Caco-2 (cell line): ENCODE data around the gene RFTN1. TPM values are rescaled to one million over a fixed set of nuclear protein-coding genes. Genes with fewer than 3 reads are reported as not detected.

ENCODE experiments used
- BruUV-seq: library from RNA; stranded (reverse); fragments of 400-500 nt; replicated peaks from 2 replicates; lab custom pipeline; 2021; lab: Mats Ljungman, UMichigan
- CTCF ChIA-PET: fragments of 300-600 bp; sonication (Branson Sonifier 250); formaldehyde crosslinking; loops from one replicate; lab custom pipeline; 2022; ENCODE audit warnings: antibody characterized with exemption; lab: Charles Lee
- POLR2A ChIA-PET: fragments of 300-600 bp; sonication (Branson Sonifier 250); formaldehyde crosslinking; loops from one replicate; lab custom pipeline; 2022; ENCODE audit warnings: antibody characterized with exemption; lab: Charles Lee
- DNase-seq, 2 experiments: peaks; one replicate each; pipeline versions ENCODE4 v3.0.0 to v3.0.0-alpha.2; 2020 to 2022
- H3K27me3 ChIP-seq: replicated peaks from 2 replicates; pipeline ENCODE4 v1.6.0; 2011; ENCODE audit warnings: low read length; ENCODE audit not compliant: control insufficient read depth, insufficient read depth
- H3K36me3 ChIP-seq: 2 replicates; pipeline ENCODE4 v1.5.1; 2011; ENCODE audit warnings: low read length; ENCODE audit not compliant: control insufficient read depth, insufficient read depth
- H3K4me1 ChIP-seq: fragments of 250-450 bp; sonication (Bioruptor Pico); 2 replicates; pipeline ENCODE4 v1.5.1; 2020; ENCODE audit warnings: mild to moderate bottlenecking
- H3K4me3 ChIP-seq: 2 replicates; pipeline ENCODE4 v1.5.1; 2011; ENCODE audit warnings: low read depth, mild to moderate bottlenecking, control low read depth, low read length
- H3K9me3 ChIP-seq: fragments of 250-450 bp; sonication (Bioruptor Pico); 2 replicates; pipeline ENCODE4 v1.5.1; 2020; ENCODE audit warnings: mild to moderate bottlenecking, moderate library complexity
- H3K27ac Mint-ChIP-seq: one replicate; pipeline ENCODE4 v1.8.0; 2022; ENCODE audit warnings: mixed read lengths; ENCODE audit not compliant: unreplicated experiment
- H3K27me3 Mint-ChIP-seq: one replicate; pipeline ENCODE4 v1.8.0; 2022; ENCODE audit warnings: mixed read lengths; ENCODE audit not compliant: insufficient read depth, unreplicated experiment
- H3K36me3 Mint-ChIP-seq: one replicate; pipeline ENCODE4 v1.8.0; 2022; ENCODE audit warnings: mild to moderate bottlenecking, mixed read lengths; ENCODE audit not compliant: insufficient read depth, unreplicated experiment
- H3K4me1 Mint-ChIP-seq: one replicate; pipeline ENCODE4 v1.8.0; 2022; ENCODE audit warnings: low read depth, mixed read lengths; ENCODE audit not compliant: unreplicated experiment
- H3K4me3 Mint-ChIP-seq: one replicate; pipeline ENCODE4 v1.8.0; 2022; ENCODE audit warnings: mild to moderate bottlenecking, moderate library complexity, mixed read lengths; ENCODE audit not compliant: unreplicated experiment
- H3K9me3 Mint-ChIP-seq: one replicate; pipeline ENCODE4 v1.8.0; 2022; ENCODE audit warnings: mixed read lengths; ENCODE audit not compliant: unreplicated experiment
- CTCF ChIP-seq, 2 experiments: fragments of 200-600 bp in 1 of 2; IDR thresholded peaks; 1 replicate in 1 of 2; 2 replicates in 1 of 2; pipeline versions ENCODE4 v1.5.1 to v1.8.0; 2011 to 2022; ENCODE audit warnings: antibody characterized with exemption in 1 of 2, control low read depth in 1 of 2, inconsistent platforms in 1 of 2, low read depth in 1 of 2, low read length in 1 of 2, mild to moderate bottlenecking in 1 of 2, moderate library complexity in 1 of 2; ENCODE audit not compliant: insufficient read depth in 1 of 2, severe bottlenecking in 1 of 2, unreplicated experiment in 1 of 2
- intact Hi-C: fragments of 100-400 bp; cut with micrococcal nuclease; formaldehyde crosslinking; loops from one replicate; pipeline ENCODE4 v1.10.0; 2022; ENCODE audit not compliant: unreplicated experiment
- total RNA-seq: library from RNA; stranded (reverse); gene quantifications from 2 replicates; pipeline ENCODE4 v1.2.3, GENCODE V29; 2022

RFTN1 gene
- total RNA-seq, 1 experiment from 2014 or later = 10.2 TPM

GRCh38 chr3:16486201-16486600, 27.3 kb downstream of the RFTN1 start:
- no peaks in the 10 kb centered on the region for H3K27me3 ChIP-seq
- intact Hi-C loops = no loop called here
- no peak overlapping the region for H3K27ac Mint-ChIP-seq
- H3K27me3 Mint-ChIP-seq = no peaks in the 10 kb centered on the region
- H3K4me1 ChIP-seq = peaks cover 33% of the 10 kb centered on the region
- H3K9me3 Mint-ChIP-seq = peaks cover 8% of the 10 kb centered on the region
- no peaks in the 10 kb centered on the region for H3K36me3 Mint-ChIP-seq
- H3K4me3 ChIP-seq = no peak overlapping the region
- ChIA-PET CTCF (no interaction called here), POLR2A (no interaction called here)
- H3K36me3 ChIP-seq = no peaks in the 10 kb centered on the region
- TF ChIP-seq CTCF (IDR thresholded peaks at IDR 0.05; ENCODE audit: insufficient read depth in 1 of 2, low read depth in 1 of 2, low read length in 1 of 2, severe bottlenecking in 1 of 2, unreplicated experiment in 1 of 2) = no peak
- no peak overlapping the region for H3K4me3 Mint-ChIP-seq
- BruUV-seq = no TSS peak
- no peak for DNase-seq
- H3K9me3 ChIP-seq = no peaks in the 10 kb centered on the region
- H3K4me1 Mint-ChIP-seq = peaks cover 25% of the 10 kb centered on the region

DNA sequence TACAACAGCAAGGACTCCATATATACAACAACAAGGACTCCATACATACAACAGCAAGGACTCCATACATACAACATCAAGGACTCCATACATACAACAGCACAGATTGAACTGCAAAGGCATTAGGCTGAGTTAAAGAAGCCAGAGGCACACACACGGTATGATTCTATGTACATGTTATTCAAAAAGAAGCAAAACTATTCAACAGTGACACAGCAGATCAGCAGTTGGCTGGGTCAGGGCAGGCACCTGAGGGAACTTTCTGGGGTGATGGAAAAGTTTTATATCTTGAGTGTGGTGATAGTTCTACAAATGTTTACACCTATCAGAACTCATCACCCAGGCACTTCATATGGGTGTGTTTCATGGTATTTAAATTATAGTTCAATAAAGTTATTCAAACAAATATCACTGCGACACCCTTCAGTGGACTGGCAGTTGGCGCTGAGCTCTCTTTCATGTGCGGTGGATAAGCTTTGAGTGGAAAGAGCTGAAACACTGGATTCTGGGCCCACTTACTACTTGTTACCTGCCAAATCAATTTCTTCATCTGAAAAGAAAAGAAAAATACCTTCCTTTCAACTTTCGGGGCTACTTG, 28.0 kb downstream of the RFTN1 start:
- CTCF ChIA-PET = no interaction called here
- Mint-ChIP-seq H3K9me3 (peaks cover under 1% of the 10 kb centered on the region), H3K4me1 (peaks cover 28% of the 10 kb centered on the region), H3K27me3 (no peaks in the 10 kb centered on the region), H3K27ac (no peak overlapping the region), H3K36me3 (no peaks in the 10 kb centered on the region), H3K4me3 (no peak overlapping the region)
- no peaks in the 10 kb centered on the region for H3K36me3 ChIP-seq
- no peak overlapping the region for H3K4me3 ChIP-seq
- POLR2A ChIA-PET = no interaction called here
- H3K9me3 ChIP-seq = no peaks in the 10 kb centered on the region
- no peak for TF ChIP-seq CTCF (IDR thresholded peaks at IDR 0.05; ENCODE audit: insufficient read depth in 1 of 2, low read depth in 1 of 2, low read length in 1 of 2, severe bottlenecking in 1 of 2, unreplicated experiment in 1 of 2)
- H3K4me1 ChIP-seq = peaks cover 40% of the 10 kb centered on the region
- no peaks in the 10 kb centered on the region for H3K27me3 ChIP-seq
- intact Hi-C loops = no loop called here
- no TSS peak for BruUV-seq
- DNase-seq = no peak

GRCh38 chr3:16484984-16485383, 28.5 kb downstream of the RFTN1 start:
- Mint-ChIP-seq H3K36me3 (no peaks in the 10 kb centered on the region), H3K9me3 (no peaks in the 10 kb centered on the region), H3K4me3 (no peak overlapping the region), H3K4me1 (peaks cover 24% of the 10 kb centered on the region), H3K27me3 (no peaks in the 10 kb centered on the region), H3K27ac (no peak overlapping the region)
- TF ChIP-seq CTCF (IDR thresholded peaks at IDR 0.05; ENCODE audit: insufficient read depth in 1 of 2, low read depth in 1 of 2, low read length in 1 of 2, severe bottlenecking in 1 of 2, unreplicated experiment in 1 of 2) = no peak
- no peak for DNase-seq
- Histone ChIP-seq H3K36me3 (no peaks in the 10 kb centered on the region), H3K4me1 (peaks cover 45% of the 10 kb centered on the region), H3K4me3 (no peak overlapping the region), H3K27me3 (no peaks in the 10 kb centered on the region), H3K9me3 (no peaks in the 10 kb centered on the region)
- intact Hi-C loops = no loop called here
- ChIA-PET POLR2A (no interaction called here), CTCF (no interaction called here)
- BruUV-seq = no TSS peak
